Activated naive CD8-positive, alpha-beta T cell treated with anti-CD3 and anti-CD28 coated beads, Interleukin-2, amount 10 ng/mL, durations not matched to agents 7 days and 5 days (primary cell): ENCODE data around the gene TOMM22. TPM values are rescaled to one million over a fixed set of nuclear protein-coding genes. Genes with fewer than 3 reads are reported as not detected.

Source experiments
- ATAC-seq: fragments of 150-1000 bp; cut with Tn5 transposase; one replicate; pipeline ENCODE4 v1.10.0; 2021; ENCODE audit warnings: low read depth, moderate library complexity
- POLR2A ChIA-PET: fragments of 350-600 bp; sonication (Branson Sonifier 250); formaldehyde crosslinking; loops from one replicate; lab custom pipeline; 2021; ENCODE audit warnings: antibody characterized with exemption; lab: Charles Lee
- DNase-seq: peaks from one replicate; pipeline ENCODE4 v3.0.0; 2021
- H3K27ac Mint-ChIP-seq: one replicate; pipeline ENCODE4 v1.8.0; 2022; ENCODE audit warnings: mild to moderate bottlenecking, mixed read lengths
- H3K27me3 Mint-ChIP-seq: one replicate; pipeline ENCODE4 v1.8.0; 2022; ENCODE audit warnings: mild to moderate bottlenecking, moderate library complexity, mixed read lengths
- H3K36me3 Mint-ChIP-seq: one replicate; pipeline ENCODE4 v1.8.0; 2021; ENCODE audit warnings: mild to moderate bottlenecking, mixed read lengths
- H3K4me1 Mint-ChIP-seq: one replicate; pipeline ENCODE4 v1.8.0; 2021; ENCODE audit warnings: mixed read lengths
- H3K4me3 Mint-ChIP-seq: one replicate; pipeline ENCODE4 v1.8.0; 2022; ENCODE audit warnings: mild to moderate bottlenecking, moderate library complexity, mixed read lengths
- H3K9me3 Mint-ChIP-seq: one replicate; pipeline ENCODE4 v1.8.0; 2021; ENCODE audit warnings: mixed read lengths
- total RNA-seq, 2 experiments: library from RNA; stranded (reverse); gene quantifications; one replicate each; pipeline ENCODE4 v1.2.3, GENCODE V29; 2021

TOMM22 gene
- total RNA-seq, 2 experiments from 2014 or later, result 58.7 to 60.4 TPM

DNA sequence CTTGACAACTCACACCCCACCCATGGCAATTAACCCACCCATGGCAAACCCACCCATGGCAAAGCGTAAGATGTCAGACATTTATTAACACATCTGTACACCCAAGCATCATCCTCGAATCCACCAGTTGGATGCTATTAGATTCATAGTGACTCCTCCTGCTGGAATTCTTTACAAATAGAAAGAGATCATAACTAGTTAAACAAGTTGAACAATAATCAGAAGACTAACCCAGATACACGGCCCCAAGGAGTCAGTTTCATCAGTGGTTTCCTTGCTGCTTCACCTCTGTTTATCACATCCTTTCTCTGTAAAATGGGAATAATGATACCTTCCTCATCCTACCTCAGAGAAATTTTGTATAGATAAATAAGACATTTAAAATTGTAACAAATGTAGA lies 29.1 kb downstream of the TOMM22 start:
- H3K36me3 Mint-ChIP-seq, result peaks cover 31% of the 10 kb centered on the region
- H3K4me1 Mint-ChIP-seq, result peaks cover 62% of the 10 kb centered on the region
- no peaks in the 10 kb centered on the region for H3K27me3 Mint-ChIP-seq
- ATAC-seq, result no peak
- no peak for DNase-seq
- POLR2A ChIA-PET, result no interaction called here
- H3K27ac Mint-ChIP-seq, result no peak overlapping the region
- no peaks in the 10 kb centered on the region for H3K9me3 Mint-ChIP-seq
- H3K4me3 Mint-ChIP-seq, result no peak overlapping the region

DNA sequence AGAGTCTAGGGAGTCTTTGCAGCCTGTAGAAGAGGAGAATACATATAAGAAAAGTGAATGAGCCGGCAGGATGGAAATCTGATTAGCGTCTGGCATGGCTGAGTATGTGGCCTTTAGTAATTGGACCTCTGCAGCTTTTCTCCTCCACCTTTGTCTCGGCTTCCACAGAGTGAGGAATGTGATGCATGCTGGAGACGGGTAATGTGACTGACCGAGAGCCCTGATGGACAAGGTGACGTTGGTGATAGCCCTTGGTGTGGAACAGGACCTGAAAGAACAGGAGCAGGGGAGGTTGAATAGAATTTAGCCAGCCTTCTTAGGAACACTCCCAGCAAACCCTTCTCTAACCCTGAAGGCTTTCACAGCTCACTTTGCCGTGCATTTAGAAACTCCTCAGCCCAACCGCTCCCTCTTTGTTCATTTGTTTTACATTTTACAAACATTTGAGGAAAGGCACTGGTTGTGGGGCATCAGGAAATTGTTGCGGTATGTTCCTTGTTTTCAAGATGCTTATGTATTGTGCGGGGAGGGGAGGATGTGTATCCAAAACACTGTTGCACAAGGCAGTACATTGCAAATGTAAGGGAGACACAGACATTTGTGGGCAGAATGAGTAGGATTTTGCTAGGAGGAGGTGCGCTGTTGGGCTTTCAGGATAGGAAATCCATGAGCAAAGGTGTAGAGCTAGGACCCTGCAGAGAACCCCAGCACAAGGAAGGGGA lies 30.9 kb downstream of the TOMM22 start:
- Mint-ChIP-seq H3K36me3 (peaks cover 22% of the 10 kb centered on the region), H3K9me3 (no peaks in the 10 kb centered on the region), H3K27ac (peak overlapping the region; percentile 4), H3K4me1 (peaks cover 56% of the 10 kb centered on the region), H3K4me3 (no peak overlapping the region), H3K27me3 (no peaks in the 10 kb centered on the region)
- POLR2A ChIA-PET, result no interaction called here
- DNase-seq, result no peak
- no peak for ATAC-seq

GRCh38 chr22:38713921-38714320 lies 32.2 kb downstream of the TOMM22 start:
- DNase-seq (no peak), ATAC-seq (no peak)
- Mint-ChIP-seq H3K4me3 (no peak overlapping the region), H3K4me1 (peaks cover 45% of the 10 kb centered on the region), H3K27ac (no peak overlapping the region), H3K9me3 (no peaks in the 10 kb centered on the region), H3K27me3 (no peaks in the 10 kb centered on the region), H3K36me3 (peaks cover 14% of the 10 kb centered on the region)
- POLR2A ChIA-PET, result no interaction called here

GRCh38 chr22:38715176-38715764 lies 33.5 kb downstream of the TOMM22 start:
- ATAC-seq (no peak), DNase-seq (no peak)
- peak overlapping the region; percentile 30 for H3K27ac Mint-ChIP-seq
- no peak overlapping the region for H3K4me3 Mint-ChIP-seq
- peaks cover 12% of the 10 kb centered on the region for H3K36me3 Mint-ChIP-seq
- H3K9me3 Mint-ChIP-seq, result no peaks in the 10 kb centered on the region
- H3K4me1 Mint-ChIP-seq, result peaks cover 38% of the 10 kb centered on the region
- POLR2A ChIA-PET, result interaction anchor here (0.9 to 2.1 kb wide), 4 partner anchors 10 to 36 kb away, joined by 3 to 4 read pairs (median 3); partner anchors contain the start of gene GTPBP1
- H3K27me3 Mint-ChIP-seq, result no peaks in the 10 kb centered on the region

DNA sequence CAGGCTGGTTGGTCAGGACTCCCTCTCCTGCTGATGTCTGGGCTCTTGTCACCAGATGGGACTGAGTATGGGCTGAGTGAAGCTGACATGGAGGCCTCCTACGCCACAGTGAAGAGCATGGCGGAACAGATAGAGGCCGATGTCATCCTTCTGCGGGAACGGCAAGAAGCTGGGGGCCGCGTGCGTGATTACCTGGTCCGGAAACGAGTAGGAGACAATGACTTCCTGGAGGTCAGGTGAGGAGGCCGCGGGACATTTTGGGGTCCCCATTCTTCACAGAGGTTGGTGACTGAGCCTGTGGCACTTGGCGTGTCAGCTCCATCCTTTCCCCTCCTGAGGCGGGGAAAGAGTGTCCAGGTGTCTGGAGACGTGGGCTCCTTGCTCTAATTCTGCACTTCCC lies 34.1 kb downstream of the TOMM22 start:
- no peaks in the 10 kb centered on the region for H3K9me3 Mint-ChIP-seq
- H3K4me1 Mint-ChIP-seq, result peaks cover 32% of the 10 kb centered on the region
- no peaks in the 10 kb centered on the region for H3K27me3 Mint-ChIP-seq
- peaks cover 7% of the 10 kb centered on the region for H3K36me3 Mint-ChIP-seq
- no peak overlapping the region for H3K4me3 Mint-ChIP-seq
- POLR2A ChIA-PET, result interaction anchor here (1.0 to 2.1 kb wide), 2 partner anchors 18 to 35 kb away, joined by 3 to 4 read pairs; no protein-coding TSS in a partner anchor
- no peak for ATAC-seq
- peak overlapping the region; percentile 39 for H3K27ac Mint-ChIP-seq
- DNase-seq, result no peak

GRCh38 chr22:38716271-38716670 lies 34.5 kb downstream of the TOMM22 start:
- no peak overlapping the region for H3K4me3 Mint-ChIP-seq
- peaks cover 9% of the 10 kb centered on the region for H3K36me3 Mint-ChIP-seq
- H3K4me1 Mint-ChIP-seq, result peaks cover 31% of the 10 kb centered on the region
- DNase-seq (no peak), ATAC-seq (no peak)
- POLR2A ChIA-PET, result interaction anchor here (0.6 to 2.1 kb wide), 3 partner anchors 17 to 35 kb away, joined by 3 to 6 read pairs (median 4); no protein-coding TSS in a partner anchor
- peak overlapping the region; percentile 17 for H3K27ac Mint-ChIP-seq
- no peaks in the 10 kb centered on the region for H3K9me3 Mint-ChIP-seq
- H3K27me3 Mint-ChIP-seq, result no peaks in the 10 kb centered on the region

- Mint-ChIP-seq H3K36me3 (peaks cover 12% of the 10 kb centered on the region), H3K4me3 (no peak overlapping the region), H3K27me3 (no peaks in the 10 kb centered on the region), H3K27ac (no peak overlapping the region), H3K4me1 (peaks cover 33% of the 10 kb centered on the region), H3K9me3 (no peaks in the 10 kb centered on the region)
- ATAC-seq (no peak), DNase-seq (no peak)
- POLR2A ChIA-PET, result interaction anchor here (0.6 kb wide), 1 partner anchor 31 kb away, joined by 6 read pairs; no protein-coding TSS in a partner anchor
Observed at GRCh38 chr22:38716826-38717225, 35.1 kb downstream of the TOMM22 start.

DNA sequence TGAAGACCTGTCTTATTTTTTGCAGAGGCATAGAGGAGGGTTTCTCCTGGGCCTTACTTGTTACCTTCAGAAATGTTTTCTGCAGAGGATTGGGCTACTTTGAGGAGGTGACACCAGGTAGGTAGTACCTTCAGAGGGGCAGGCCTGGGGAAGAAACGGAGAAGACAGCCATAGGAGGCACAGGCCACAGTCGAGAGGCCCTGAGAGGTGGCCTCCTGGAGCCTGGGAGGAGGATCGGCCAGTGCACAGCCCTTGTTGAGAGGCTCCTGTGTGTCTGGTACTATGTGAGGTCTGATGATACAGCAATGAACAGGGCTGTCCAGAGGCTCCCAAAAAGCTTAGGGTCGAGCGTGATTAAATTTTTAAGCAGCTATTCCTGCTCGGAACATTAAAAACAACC lies 35.5 kb downstream of the TOMM22 start:
- Mint-ChIP-seq H3K4me3 (no peak overlapping the region), H3K27me3 (no peaks in the 10 kb centered on the region), H3K9me3 (no peaks in the 10 kb centered on the region), H3K36me3 (peaks cover 9% of the 10 kb centered on the region), H3K27ac (no peak overlapping the region), H3K4me1 (peaks cover 30% of the 10 kb centered on the region)
- POLR2A ChIA-PET, result no interaction called here
- DNase-seq (no peak), ATAC-seq (no peak)

DNA sequence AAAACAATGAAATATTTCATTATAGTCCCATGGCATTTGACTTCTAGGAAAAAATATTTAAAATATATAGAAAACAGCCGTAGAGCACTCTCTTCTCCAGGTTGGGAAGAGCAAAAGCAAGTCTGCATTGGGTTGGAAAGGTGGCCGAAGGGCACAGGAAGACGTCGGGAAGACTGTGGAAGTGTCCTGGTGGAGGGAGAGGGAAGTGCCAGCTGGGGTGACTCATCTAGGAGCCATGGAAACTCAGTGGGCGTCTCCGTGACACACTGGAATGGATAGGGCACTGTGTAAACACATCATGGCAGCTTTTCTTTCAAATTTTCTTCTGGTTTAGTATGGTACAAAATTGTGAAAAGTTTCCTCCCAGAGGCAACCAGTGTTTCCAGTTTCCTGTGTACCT lies 36.7 kb downstream of the TOMM22 start:
- no peak for DNase-seq
- no peak overlapping the region for H3K27ac Mint-ChIP-seq
- ATAC-seq, result no peak
- no peaks in the 10 kb centered on the region for H3K9me3 Mint-ChIP-seq
- H3K4me3 Mint-ChIP-seq, result no peak overlapping the region
- peaks cover 6% of the 10 kb centered on the region for H3K36me3 Mint-ChIP-seq
- H3K4me1 Mint-ChIP-seq, result peaks cover 19% of the 10 kb centered on the region
- POLR2A ChIA-PET, result no interaction called here
- no peaks in the 10 kb centered on the region for H3K27me3 Mint-ChIP-seq

DNA sequence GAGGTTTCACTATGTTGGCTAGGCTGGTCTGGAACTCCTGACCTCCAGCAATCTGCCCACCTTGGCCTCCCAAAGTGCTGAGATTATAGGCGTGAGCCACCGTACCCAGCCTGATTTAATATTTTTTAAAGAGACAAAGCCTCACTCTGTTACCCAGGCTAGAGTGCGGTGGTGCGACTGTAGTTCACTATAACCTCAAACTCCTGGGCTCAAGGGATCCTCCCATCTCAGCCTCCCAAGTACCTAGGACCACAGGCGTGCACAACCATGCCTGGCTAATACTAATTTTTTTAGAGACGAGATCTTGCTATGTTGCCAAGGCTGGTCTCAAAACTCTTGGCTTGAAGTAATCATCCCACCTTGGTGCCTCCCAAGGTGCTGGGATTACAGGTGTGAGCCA lies 37.4 kb downstream of the TOMM22 start:
- Mint-ChIP-seq H3K27ac (no peak overlapping the region), H3K4me1 (peaks cover 15% of the 10 kb centered on the region), H3K4me3 (no peak overlapping the region), H3K9me3 (no peaks in the 10 kb centered on the region), H3K36me3 (peaks cover 7% of the 10 kb centered on the region), H3K27me3 (no peaks in the 10 kb centered on the region)
- no peak for ATAC-seq
- POLR2A ChIA-PET, result interaction anchor here (0.6 to 0.7 kb wide), 2 partner anchors 14 to 22 kb away, joined by 3 to 4 read pairs; partner anchors contain the start of gene GTPBP1
- DNase-seq, result peak; percentile 8

DNA sequence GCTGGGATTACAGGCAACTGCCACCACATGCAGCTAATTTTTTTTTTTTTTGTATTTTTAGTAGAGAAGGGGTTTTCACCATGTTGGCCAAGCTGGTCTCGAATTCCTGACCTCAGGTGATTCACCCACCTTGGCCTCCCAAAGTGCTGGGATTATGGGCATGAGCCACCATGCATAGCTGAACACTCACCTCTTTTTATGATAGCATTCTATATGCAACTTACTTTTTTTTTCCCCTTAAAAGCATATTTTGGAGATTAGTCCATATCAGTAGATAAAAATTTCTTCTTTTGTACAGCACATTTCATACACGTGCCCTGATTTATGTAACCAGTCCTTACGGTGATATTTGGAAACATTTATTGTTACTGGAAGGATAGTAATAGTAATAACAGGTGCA lies 38.6 kb downstream of the TOMM22 start:
- DNase-seq, result no peak
- no peaks in the 10 kb centered on the region for H3K9me3 Mint-ChIP-seq
- H3K27ac Mint-ChIP-seq, result no peak overlapping the region
- peaks cover 14% of the 10 kb centered on the region for H3K36me3 Mint-ChIP-seq
- no peak for ATAC-seq
- H3K4me1 Mint-ChIP-seq, result peaks cover 5% of the 10 kb centered on the region
- POLR2A ChIA-PET, result interaction anchor here (0.5 kb wide), 1 partner anchor 23 kb away, joined by 6 read pairs; no protein-coding TSS in a partner anchor
- H3K27me3 Mint-ChIP-seq, result no peaks in the 10 kb centered on the region
- no peak overlapping the region for H3K4me3 Mint-ChIP-seq

GRCh38 chr22:38721551-38721950 lies 39.8 kb downstream of the TOMM22 start:
- H3K27me3 Mint-ChIP-seq, result no peaks in the 10 kb centered on the region
- H3K9me3 Mint-ChIP-seq, result no peaks in the 10 kb centered on the region
- peaks cover 3% of the 10 kb centered on the region for H3K4me1 Mint-ChIP-seq
- H3K36me3 Mint-ChIP-seq, result peaks cover 18% of the 10 kb centered on the region
- DNase-seq (peak; percentile 11), ATAC-seq (no peak)
- no peak overlapping the region for H3K27ac Mint-ChIP-seq
- POLR2A ChIA-PET, result interaction anchor here (0.7 kb wide), 1 partner anchor 19 kb away, joined by 3 read pairs; no protein-coding TSS in a partner anchor
- no peak overlapping the region for H3K4me3 Mint-ChIP-seq

- H3K36me3 Mint-ChIP-seq, result peaks cover 24% of the 10 kb centered on the region
- no peaks in the 10 kb centered on the region for H3K9me3 Mint-ChIP-seq
- ATAC-seq, result no peak
- no peak overlapping the region for H3K4me3 Mint-ChIP-seq
- no peaks in the 10 kb centered on the region for H3K27me3 Mint-ChIP-seq
- peaks cover 6% of the 10 kb centered on the region for H3K4me1 Mint-ChIP-seq
- H3K27ac Mint-ChIP-seq, result no peak overlapping the region
- POLR2A ChIA-PET, result interaction anchor here (1.8 to 2.5 kb wide), 2 partner anchors 9 to 13 kb away, joined by 7 read pairs; no protein-coding TSS in a partner anchor
- peak; percentile 8 for DNase-seq
Observed at GRCh38 chr22:38724176-38724575, 42.4 kb downstream of the TOMM22 start.
